ENCODE measurements around the gene KCTD20. TPM values are rescaled to one million over a fixed set of nuclear protein-coding genes. Genes with fewer than 3 reads are reported as not detected.

Gene KCTD20
- total RNA-seq, 1 donor from 2014 or later: 62.4 TPM

DNA sequence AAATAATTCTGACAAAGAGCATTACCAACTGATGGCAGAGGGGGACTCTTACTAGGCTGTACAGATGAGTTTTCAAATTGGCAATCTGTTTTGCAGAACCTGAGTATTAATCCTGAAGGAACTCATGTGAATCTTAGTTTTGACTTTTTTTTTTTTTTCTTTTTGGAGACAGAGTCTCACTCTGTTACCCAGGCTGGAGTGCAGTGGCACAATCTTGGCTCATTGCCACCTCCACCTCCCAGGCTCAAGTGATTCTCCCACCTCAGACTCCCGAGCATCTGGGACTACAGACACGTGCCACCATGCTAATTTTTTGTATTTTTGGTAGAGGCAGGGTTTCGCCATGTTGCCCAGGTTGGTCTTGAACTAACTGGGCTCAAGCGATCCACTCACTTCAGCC is 49.3 kb downstream of the KCTD20 start:
- Mint-ChIP-seq H3K27me3 (no peaks in the 10 kb centered on the region), H3K4me1 (peaks cover 12% of the 10 kb centered on the region), H3K36me3 (ENCODE audit: low read depth) (peaks cover 65% of the 10 kb centered on the region), H3K9me3 (no peaks in the 10 kb centered on the region), H3K4me3 (no peak overlapping the region), H3K27ac (peak overlapping the region; percentile 43)
- intact Hi-C loops (cut with micrococcal nuclease): no loop called here
- DNase-seq: no peak

DNA sequence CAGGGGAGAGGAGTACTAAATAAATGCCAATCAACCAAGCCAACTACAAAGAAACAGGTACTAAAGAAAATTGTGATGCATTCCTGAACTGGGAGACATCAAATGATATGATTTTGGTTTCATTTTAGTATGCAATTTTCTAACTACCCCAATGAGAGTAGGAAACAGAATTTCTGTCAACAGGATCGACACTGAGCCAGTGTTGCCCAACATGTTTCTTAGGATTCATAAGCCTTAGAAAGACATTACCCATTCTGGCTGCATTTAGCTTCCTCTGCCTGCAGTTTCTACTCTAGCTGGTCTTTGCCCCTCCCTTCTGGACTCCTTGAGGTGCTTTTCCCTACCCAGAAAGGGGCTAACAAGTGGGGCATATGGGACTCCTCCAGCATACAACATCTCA is 49.8 kb downstream of the KCTD20 start:
- H3K27me3 Mint-ChIP-seq: no peaks in the 10 kb centered on the region
- H3K4me3 Mint-ChIP-seq: no peak overlapping the region
- peaks cover 12% of the 10 kb centered on the region for H3K4me1 Mint-ChIP-seq
- no peaks in the 10 kb centered on the region for H3K9me3 Mint-ChIP-seq
- intact Hi-C loops (cut with micrococcal nuclease): no loop called here
- DNase-seq: no peak
- H3K27ac Mint-ChIP-seq: no peak overlapping the region
- peaks cover 68% of the 10 kb centered on the region for H3K36me3 Mint-ChIP-seq (ENCODE audit: low read depth)

DNA sequence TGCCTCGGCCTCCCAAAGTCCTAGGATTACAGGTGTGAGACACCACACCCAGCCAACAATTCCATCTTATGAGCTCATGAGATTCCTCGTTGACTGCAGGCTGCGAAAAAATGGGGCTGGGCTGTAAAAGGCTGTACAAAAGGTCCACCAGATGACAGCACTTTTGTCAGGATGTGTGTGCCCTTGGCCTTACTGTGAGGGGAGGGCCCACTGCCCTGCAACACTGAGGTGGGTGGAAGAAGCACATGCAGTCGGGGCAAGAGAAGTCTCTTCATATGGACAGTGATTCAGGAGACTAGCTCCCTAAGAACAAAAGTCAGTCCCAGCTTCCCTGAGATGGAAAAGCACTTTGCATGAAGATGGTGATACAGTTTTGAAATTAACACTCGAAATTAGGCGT is 50.5 kb downstream of the KCTD20 start:
- Mint-ChIP-seq H3K36me3 (ENCODE audit: low read depth) (peaks cover 64% of the 10 kb centered on the region), H3K4me1 (peaks cover 12% of the 10 kb centered on the region), H3K9me3 (no peaks in the 10 kb centered on the region), H3K27ac (no peak overlapping the region), H3K4me3 (no peak overlapping the region), H3K27me3 (no peaks in the 10 kb centered on the region)
- DNase-seq: no peak
- intact Hi-C loops (cut with micrococcal nuclease): no loop called here

DNA sequence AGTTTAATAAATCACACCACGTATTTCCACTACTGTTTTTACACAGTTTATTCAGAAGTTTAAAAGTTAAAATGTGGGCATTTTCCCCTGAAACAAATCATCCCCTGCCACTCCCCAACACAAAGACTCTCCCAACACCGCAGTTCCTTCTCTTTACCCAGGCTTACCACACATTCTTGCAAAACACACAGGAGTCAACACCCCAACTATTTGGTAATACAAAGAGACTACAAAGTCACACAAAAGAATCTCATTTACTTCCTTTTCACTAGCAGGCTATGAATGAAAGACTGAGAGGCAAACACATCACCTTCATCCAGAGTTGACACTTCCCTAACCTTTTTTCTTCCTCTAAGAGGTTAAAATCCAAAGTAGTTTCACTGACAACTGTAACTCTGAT is 51.1 kb downstream of the KCTD20 start:
- Mint-ChIP-seq H3K4me3 (no peak overlapping the region), H3K36me3 (ENCODE audit: low read depth) (peaks cover 64% of the 10 kb centered on the region), H3K27me3 (no peaks in the 10 kb centered on the region), H3K4me1 (peaks cover 14% of the 10 kb centered on the region), H3K9me3 (no peaks in the 10 kb centered on the region), H3K27ac (peak overlapping the region; percentile 54)
- intact Hi-C loops (cut with micrococcal nuclease): no loop called here
- DNase-seq: no peak

DNA sequence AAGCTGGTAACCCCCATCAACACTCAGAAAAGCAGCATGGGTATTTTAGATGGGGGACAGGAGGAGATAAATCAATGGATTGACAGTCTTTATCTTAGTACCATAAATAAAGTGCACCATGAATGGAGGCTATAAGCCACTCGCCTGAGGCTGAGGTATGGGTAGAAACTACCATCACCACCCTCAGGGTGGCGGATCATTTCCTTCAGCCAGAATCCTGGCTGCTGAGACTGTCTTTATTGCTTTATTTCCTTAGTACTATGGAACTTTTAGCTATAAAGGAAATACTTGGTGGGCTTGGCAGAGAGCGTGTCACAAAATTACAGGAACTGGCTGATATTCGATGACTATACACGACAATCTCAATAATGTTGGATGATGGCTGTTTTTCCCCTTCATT is 52.3 kb downstream of the KCTD20 start:
- DNase-seq: no peak
- intact Hi-C loops (cut with micrococcal nuclease): no loop called here
- Mint-ChIP-seq H3K36me3 (ENCODE audit: low read depth) (peaks cover 68% of the 10 kb centered on the region), H3K4me3 (no peak overlapping the region), H3K27ac (no peak overlapping the region), H3K4me1 (peaks cover 19% of the 10 kb centered on the region), H3K9me3 (no peaks in the 10 kb centered on the region), H3K27me3 (no peaks in the 10 kb centered on the region)

DNA sequence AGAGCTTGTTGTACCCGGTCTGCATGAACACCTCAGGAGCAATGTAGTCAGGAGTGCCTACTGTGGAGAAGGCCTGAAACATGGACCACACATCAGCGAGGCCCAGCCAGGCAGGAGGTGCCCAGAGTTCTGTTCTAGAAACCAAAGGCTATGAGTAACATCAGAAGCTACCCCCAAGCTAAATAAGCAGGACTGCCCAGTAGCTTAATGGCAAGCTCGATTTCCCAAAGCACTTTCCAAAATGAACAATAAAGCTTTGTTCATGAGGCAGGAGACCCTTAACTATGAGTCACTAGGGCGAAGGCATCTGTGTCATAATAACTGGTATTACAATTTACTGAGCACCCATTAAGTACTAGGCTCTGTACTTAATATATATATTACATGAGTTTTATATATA is 57.1 kb downstream of the KCTD20 start:
- H3K27ac Mint-ChIP-seq: no peak overlapping the region
- H3K9me3 Mint-ChIP-seq: no peaks in the 10 kb centered on the region
- H3K4me3 Mint-ChIP-seq: no peak overlapping the region
- H3K4me1 Mint-ChIP-seq: peaks cover 7% of the 10 kb centered on the region
- peaks cover 58% of the 10 kb centered on the region for H3K36me3 Mint-ChIP-seq (ENCODE audit: low read depth)
- DNase-seq: no peak
- H3K27me3 Mint-ChIP-seq: no peaks in the 10 kb centered on the region
- intact Hi-C loops (cut with micrococcal nuclease): no loop called here

DNA sequence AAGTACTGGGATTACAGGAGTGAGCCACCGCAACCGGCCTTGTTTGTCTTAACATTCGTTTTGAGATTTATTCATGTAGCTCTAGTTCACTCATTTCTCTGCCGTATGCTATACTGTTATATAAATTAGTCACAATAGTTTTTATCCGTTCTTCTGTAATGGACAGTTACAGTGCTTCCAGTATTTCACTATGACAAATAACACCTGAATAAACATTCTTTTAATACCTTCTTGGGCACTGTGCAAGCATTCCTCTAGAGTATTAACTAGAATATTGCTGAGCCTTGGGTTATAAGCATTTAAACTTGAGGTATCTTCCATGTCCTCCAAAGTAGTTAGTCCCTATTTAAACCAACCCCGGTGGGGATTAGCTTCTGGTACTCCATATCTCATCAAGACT is 58.9 kb downstream of the KCTD20 start:
- no peaks in the 10 kb centered on the region for H3K9me3 Mint-ChIP-seq
- no peak for DNase-seq
- H3K27ac Mint-ChIP-seq: no peak overlapping the region
- H3K4me3 Mint-ChIP-seq: no peak overlapping the region
- intact Hi-C loops (cut with micrococcal nuclease): no loop called here
- H3K27me3 Mint-ChIP-seq: no peaks in the 10 kb centered on the region
- peaks cover 57% of the 10 kb centered on the region for H3K36me3 Mint-ChIP-seq (ENCODE audit: low read depth)
- H3K4me1 Mint-ChIP-seq: peaks cover 17% of the 10 kb centered on the region

DNA sequence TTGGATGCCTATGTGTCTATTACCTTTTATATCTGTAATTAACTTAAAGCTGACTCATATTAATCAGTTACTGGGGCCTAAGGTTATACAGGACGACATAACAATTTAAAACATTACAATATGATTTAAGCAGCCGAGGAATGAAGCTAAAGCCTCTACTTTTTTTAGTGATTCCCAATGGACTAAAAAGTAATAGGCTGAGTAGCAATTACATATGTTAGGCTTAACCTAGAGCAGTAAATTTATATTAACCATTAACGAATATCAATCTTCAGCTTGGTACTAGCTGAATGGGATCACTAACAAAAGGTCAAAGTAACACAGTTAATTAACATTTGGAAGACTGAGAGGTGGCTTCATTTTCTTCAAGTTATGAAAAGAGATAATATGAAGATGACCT is 61.4 kb downstream of the KCTD20 start:
- H3K27me3 Mint-ChIP-seq: no peaks in the 10 kb centered on the region
- no peaks in the 10 kb centered on the region for H3K9me3 Mint-ChIP-seq
- intact Hi-C loops (cut with micrococcal nuclease): no loop called here
- H3K36me3 Mint-ChIP-seq (ENCODE audit: low read depth): peaks cover 48% of the 10 kb centered on the region
- H3K27ac Mint-ChIP-seq: no peak overlapping the region
- H3K4me3 Mint-ChIP-seq: no peak overlapping the region
- H3K4me1 Mint-ChIP-seq: peaks cover 18% of the 10 kb centered on the region
- no peak for DNase-seq

DNA sequence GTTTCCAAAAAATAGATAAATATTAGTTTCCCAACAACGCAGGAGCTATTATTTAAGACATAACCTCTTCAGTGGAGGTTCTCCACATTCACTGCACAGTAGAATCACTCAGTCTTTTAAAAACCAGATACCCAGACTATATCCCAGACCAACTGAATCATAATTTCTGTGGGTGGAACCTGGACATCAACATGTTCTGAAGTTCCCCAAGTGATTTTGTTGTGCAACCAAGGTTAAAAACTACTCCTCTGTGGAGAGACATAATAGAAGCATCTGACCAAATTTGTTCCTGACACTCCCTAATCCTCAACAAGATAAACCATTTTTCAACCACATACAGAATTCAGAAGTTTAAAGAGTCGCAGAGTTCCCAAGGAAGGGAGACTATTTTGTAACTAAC is 62.2 kb downstream of the KCTD20 start:
- Mint-ChIP-seq H3K27ac (no peak overlapping the region), H3K27me3 (no peaks in the 10 kb centered on the region), H3K4me1 (peaks cover 15% of the 10 kb centered on the region), H3K9me3 (no peaks in the 10 kb centered on the region), H3K4me3 (no peak overlapping the region), H3K36me3 (ENCODE audit: low read depth) (peaks cover 45% of the 10 kb centered on the region)
- no peak for DNase-seq
- intact Hi-C loops (cut with micrococcal nuclease): no loop called here

DNA sequence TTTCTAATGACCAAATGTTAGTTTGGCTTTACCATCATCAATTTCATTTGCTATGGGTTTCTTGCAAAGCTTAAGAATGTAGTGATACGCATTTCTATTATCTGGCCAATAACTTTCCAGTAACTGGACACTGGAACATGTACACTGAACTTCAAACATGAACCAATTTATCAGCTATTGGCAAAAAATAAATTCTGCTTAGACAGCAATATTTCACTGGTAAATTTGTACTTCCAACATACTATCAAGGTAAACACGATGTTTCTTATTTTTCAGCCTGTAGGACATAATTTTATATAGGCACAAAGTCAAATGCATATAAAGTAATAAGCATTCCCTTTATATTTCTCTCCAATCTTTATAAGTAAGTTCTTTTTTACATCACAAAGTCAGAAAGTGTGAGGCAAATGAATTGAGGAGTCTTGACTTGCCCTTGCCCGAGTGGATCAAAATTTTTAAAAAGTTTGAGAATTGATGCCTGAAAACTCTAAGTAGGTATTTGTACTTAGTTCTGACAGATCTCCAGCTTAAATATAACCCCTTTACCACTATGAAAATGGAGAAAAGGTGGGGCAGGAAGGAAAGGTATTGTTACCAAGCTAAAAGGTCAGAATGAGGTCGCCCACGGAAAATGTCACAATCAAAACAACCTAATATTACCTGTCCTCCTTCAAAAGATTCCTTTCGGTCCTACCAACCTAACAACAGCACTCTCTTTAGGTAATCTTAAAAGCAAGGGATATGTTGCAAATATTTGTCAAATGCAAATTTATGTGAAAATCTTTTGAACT is 63.1 kb downstream of the KCTD20 start:
- intact Hi-C loops (cut with micrococcal nuclease): no loop called here
- no peaks in the 10 kb centered on the region for H3K27me3 Mint-ChIP-seq
- no peaks in the 10 kb centered on the region for H3K9me3 Mint-ChIP-seq
- peak overlapping the region; percentile 4 for H3K27ac Mint-ChIP-seq
- no peak overlapping the region for H3K4me3 Mint-ChIP-seq
- H3K36me3 Mint-ChIP-seq (ENCODE audit: low read depth): peaks cover 49% of the 10 kb centered on the region
- peaks cover 15% of the 10 kb centered on the region for H3K4me1 Mint-ChIP-seq
- no peak for DNase-seq

DNA sequence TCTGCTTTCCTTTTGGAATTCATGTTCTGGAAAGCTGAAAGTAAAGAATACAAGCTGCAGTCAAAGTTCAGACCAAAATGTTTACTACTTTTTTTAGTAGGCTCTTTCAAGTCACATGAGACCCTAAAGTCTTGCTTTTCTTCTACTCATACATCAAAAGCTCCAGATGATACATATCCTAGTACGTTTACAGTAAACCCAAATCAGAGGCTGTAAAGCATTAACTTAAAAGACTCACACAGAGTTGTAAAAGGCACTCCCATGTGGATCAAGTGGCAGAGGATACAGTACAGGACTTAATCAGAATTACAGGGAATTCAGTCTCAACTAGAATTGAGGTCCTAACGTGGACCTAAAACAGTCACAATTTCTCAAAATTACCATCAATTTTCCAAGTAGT is 63.8 kb downstream of the KCTD20 start:
- peaks cover 15% of the 10 kb centered on the region for H3K4me1 Mint-ChIP-seq
- peak overlapping the region; percentile 48 for H3K27ac Mint-ChIP-seq
- H3K27me3 Mint-ChIP-seq: no peaks in the 10 kb centered on the region
- no peak overlapping the region for H3K4me3 Mint-ChIP-seq
- peaks cover 52% of the 10 kb centered on the region for H3K36me3 Mint-ChIP-seq (ENCODE audit: low read depth)
- intact Hi-C loops (cut with micrococcal nuclease): no loop called here
- no peak for DNase-seq
- H3K9me3 Mint-ChIP-seq: no peaks in the 10 kb centered on the region

DNA sequence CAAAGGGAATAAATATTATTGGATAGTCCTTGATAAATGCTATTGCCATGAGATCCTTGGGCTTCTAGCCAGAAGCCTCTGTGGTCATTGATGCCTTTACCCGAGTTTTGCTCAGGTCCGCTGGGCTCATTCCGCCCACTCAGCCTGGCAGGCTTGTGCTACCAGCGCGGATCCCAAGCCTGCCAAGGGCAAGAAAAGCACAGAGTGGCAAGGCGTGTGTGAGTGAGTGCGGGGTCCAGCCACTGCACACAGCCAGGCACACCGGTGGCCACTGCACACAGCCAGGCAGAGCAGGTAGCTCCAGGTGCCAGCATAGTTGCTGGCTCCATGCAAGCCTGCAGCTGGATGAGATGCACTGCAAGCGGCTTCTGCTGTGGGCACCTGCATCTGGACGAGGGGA is 65.7 kb downstream of the KCTD20 start:
- intact Hi-C loops (cut with micrococcal nuclease): no loop called here
- no peak for DNase-seq
- no peak overlapping the region for H3K4me3 Mint-ChIP-seq
- peaks cover 17% of the 10 kb centered on the region for H3K4me1 Mint-ChIP-seq
- H3K9me3 Mint-ChIP-seq: no peaks in the 10 kb centered on the region
- peaks cover 55% of the 10 kb centered on the region for H3K36me3 Mint-ChIP-seq (ENCODE audit: low read depth)
- H3K27ac Mint-ChIP-seq: no peak overlapping the region
- no peaks in the 10 kb centered on the region for H3K27me3 Mint-ChIP-seq

DNA sequence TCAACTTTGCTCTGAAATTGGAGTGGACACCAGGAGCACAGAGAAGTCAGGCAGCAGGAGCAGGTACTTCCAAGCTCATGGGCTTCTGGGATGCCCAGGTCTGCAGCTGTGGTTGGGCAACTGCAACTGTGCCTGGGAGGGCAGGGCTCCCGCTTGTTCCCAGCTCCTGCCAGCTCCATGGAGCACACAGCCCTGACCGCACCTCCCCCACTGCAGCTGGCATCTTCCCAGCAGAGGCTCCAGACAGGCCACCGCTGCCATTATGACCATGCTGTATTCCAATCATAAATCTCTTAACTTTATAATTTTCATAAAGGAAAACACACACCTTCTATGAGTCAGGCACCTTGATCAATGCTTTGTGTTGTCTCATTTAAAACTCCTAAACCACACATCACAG is 67.6 kb downstream of the KCTD20 start:
- intact Hi-C loops (cut with micrococcal nuclease): no loop called here
- no peaks in the 10 kb centered on the region for H3K27me3 Mint-ChIP-seq
- no peaks in the 10 kb centered on the region for H3K9me3 Mint-ChIP-seq
- H3K36me3 Mint-ChIP-seq (ENCODE audit: low read depth): peaks cover 57% of the 10 kb centered on the region
- no peak overlapping the region for H3K4me3 Mint-ChIP-seq
- peaks cover 16% of the 10 kb centered on the region for H3K4me1 Mint-ChIP-seq
- no peak overlapping the region for H3K27ac Mint-ChIP-seq
- no peak for DNase-seq

DNA sequence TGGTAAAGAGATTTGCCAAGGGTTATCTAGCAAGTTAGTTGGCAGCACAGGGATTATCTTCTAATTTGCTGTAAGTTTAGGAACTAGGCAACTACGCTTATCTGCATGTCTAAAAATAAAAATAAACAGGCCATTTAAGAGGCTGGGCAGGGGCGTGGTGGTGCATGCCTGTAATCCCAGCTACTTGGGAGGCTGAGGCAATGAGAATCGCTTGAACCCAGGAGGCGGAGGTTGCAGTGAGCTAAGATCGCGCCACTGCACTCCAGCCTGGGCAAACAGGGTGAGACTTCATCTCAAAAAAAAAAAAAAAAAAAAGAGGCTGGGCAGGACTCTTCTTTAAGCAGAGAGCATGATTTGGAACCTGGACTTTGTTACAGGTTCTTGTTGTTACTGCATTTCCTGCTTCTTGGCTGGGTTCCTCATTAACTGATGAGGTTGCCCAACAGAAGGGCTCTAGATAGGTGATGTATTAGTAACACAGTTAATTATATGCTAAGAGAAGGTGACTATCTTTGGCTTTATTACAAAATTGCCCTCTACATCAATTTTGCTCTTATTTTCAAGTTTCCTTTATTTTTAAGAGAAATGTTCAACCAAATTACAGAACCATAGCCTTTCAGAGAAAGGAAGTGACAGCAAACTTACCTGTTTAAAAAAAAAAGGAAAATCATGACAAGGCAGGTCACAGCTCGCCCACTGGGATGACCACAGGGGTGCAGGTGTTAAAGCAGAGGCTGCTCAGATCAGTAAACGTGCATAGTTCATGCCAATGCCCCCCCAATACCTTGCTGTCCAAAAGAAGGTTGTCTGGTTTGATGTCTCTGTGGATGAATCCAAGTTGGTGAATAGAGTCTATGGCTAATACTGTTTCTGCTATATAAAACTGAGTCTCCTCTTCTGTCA is 72.0 kb downstream of the KCTD20 start:
- intact Hi-C loops (cut with micrococcal nuclease): no loop called here
- H3K9me3 Mint-ChIP-seq: no peaks in the 10 kb centered on the region
- H3K27ac Mint-ChIP-seq: no peak overlapping the region
- peaks cover 57% of the 10 kb centered on the region for H3K36me3 Mint-ChIP-seq (ENCODE audit: low read depth)
- no peak for DNase-seq
- no peaks in the 10 kb centered on the region for H3K27me3 Mint-ChIP-seq
- peaks cover 12% of the 10 kb centered on the region for H3K4me1 Mint-ChIP-seq
- no peak overlapping the region for H3K4me3 Mint-ChIP-seq
